ENCODE results near the gene DPEP2.

DNA sequence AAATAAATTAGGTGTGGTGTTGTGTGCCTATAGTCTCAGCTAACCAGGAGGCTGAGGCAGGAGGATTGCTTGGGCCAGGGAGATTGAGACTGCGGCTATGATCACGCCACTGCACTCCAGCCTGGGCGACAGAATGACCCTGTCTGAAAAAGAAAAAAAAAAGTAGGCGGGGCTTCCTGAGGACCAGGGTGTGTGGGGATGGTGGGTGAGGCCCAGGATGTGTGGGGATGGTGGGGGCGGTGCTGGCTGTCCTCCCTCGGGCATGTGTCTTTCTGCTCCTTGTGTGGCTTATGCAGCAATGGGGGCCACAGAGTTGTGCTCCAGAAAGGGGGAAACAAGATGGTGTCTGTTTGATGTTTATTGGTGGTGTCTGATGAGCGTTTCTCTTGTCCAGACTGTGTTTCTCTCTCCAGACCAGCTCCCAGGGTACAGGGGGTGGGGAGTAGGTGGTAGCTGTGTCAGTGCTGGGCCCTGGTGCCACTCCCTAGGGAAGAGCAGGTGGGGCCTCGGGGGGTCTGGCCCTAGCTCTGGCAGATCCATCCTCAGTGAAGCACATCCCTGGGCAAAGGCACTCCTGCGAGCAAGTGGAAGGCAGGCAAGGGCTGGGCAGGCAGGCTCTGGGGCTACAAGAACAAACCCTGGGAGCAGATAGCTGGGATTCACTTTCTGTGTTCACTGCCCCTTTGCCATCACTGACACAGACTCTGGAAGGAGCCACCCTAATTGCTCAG is 57.6 kb downstream of the DPEP2 start:
- TF ChIP-seq, protein P1, sequence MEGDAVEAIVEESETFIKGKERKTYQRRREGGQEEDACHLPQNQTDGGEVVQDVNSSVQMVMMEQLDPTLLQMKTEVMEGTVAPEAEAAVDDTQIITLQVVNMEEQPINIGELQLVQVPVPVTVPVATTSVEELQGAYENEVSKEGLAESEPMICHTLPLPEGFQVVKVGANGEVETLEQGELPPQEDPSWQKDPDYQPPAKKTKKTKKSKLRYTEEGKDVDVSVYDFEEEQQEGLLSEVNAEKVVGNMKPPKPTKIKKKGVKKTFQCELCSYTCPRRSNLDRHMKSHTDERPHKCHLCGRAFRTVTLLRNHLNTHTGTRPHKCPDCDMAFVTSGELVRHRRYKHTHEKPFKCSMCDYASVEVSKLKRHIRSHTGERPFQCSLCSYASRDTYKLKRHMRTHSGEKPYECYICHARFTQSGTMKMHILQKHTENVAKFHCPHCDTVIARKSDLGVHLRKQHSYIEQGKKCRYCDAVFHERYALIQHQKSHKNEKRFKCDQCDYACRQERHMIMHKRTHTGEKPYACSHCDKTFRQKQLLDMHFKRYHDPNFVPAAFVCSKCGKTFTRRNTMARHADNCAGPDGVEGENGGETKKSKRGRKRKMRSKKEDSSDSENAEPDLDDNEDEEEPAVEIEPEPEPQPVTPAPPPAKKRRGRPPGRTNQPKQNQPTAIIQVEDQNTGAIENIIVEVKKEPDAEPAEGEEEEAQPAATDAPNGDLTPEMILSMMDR (conservative IDR thresholded peaks at IDR 0.05; ENCODE audit: low read depth in 2 of 2), result no peak
- no peak for TF ChIP-seq NANOG (IDR thresholded peaks at IDR 0.05; ENCODE audit: borderline replicate concordance)
- no peak for TF ChIP-seq EZH2 (IDR thresholded peaks at IDR 0.05; ENCODE audit: low read depth, unreplicated experiment)
- TF ChIP-seq POLR2AphosphoS5 (IDR thresholded peaks at IDR 0.05; ENCODE audit: low read depth), result no peak
- TF ChIP-seq, protein P2, sequence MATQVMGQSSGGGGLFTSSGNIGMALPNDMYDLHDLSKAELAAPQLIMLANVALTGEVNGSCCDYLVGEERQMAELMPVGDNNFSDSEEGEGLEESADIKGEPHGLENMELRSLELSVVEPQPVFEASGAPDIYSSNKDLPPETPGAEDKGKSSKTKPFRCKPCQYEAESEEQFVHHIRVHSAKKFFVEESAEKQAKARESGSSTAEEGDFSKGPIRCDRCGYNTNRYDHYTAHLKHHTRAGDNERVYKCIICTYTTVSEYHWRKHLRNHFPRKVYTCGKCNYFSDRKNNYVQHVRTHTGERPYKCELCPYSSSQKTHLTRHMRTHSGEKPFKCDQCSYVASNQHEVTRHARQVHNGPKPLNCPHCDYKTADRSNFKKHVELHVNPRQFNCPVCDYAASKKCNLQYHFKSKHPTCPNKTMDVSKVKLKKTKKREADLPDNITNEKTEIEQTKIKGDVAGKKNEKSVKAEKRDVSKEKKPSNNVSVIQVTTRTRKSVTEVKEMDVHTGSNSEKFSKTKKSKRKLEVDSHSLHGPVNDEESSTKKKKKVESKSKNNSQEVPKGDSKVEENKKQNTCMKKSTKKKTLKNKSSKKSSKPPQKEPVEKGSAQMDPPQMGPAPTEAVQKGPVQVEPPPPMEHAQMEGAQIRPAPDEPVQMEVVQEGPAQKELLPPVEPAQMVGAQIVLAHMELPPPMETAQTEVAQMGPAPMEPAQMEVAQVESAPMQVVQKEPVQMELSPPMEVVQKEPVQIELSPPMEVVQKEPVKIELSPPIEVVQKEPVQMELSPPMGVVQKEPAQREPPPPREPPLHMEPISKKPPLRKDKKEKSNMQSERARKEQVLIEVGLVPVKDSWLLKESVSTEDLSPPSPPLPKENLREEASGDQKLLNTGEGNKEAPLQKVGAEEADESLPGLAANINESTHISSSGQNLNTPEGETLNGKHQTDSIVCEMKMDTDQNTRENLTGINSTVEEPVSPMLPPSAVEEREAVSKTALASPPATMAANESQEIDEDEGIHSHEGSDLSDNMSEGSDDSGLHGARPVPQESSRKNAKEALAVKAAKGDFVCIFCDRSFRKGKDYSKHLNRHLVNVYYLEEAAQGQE (IDR thresholded peaks at IDR 0.05; ENCODE audit: unreplicated experiment), result no peak
- TF ChIP-seq EZH2phosphoT487 (IDR thresholded peaks at IDR 0.05; ENCODE audit: unreplicated experiment), result no peak
- TF ChIP-seq, protein P3, sequence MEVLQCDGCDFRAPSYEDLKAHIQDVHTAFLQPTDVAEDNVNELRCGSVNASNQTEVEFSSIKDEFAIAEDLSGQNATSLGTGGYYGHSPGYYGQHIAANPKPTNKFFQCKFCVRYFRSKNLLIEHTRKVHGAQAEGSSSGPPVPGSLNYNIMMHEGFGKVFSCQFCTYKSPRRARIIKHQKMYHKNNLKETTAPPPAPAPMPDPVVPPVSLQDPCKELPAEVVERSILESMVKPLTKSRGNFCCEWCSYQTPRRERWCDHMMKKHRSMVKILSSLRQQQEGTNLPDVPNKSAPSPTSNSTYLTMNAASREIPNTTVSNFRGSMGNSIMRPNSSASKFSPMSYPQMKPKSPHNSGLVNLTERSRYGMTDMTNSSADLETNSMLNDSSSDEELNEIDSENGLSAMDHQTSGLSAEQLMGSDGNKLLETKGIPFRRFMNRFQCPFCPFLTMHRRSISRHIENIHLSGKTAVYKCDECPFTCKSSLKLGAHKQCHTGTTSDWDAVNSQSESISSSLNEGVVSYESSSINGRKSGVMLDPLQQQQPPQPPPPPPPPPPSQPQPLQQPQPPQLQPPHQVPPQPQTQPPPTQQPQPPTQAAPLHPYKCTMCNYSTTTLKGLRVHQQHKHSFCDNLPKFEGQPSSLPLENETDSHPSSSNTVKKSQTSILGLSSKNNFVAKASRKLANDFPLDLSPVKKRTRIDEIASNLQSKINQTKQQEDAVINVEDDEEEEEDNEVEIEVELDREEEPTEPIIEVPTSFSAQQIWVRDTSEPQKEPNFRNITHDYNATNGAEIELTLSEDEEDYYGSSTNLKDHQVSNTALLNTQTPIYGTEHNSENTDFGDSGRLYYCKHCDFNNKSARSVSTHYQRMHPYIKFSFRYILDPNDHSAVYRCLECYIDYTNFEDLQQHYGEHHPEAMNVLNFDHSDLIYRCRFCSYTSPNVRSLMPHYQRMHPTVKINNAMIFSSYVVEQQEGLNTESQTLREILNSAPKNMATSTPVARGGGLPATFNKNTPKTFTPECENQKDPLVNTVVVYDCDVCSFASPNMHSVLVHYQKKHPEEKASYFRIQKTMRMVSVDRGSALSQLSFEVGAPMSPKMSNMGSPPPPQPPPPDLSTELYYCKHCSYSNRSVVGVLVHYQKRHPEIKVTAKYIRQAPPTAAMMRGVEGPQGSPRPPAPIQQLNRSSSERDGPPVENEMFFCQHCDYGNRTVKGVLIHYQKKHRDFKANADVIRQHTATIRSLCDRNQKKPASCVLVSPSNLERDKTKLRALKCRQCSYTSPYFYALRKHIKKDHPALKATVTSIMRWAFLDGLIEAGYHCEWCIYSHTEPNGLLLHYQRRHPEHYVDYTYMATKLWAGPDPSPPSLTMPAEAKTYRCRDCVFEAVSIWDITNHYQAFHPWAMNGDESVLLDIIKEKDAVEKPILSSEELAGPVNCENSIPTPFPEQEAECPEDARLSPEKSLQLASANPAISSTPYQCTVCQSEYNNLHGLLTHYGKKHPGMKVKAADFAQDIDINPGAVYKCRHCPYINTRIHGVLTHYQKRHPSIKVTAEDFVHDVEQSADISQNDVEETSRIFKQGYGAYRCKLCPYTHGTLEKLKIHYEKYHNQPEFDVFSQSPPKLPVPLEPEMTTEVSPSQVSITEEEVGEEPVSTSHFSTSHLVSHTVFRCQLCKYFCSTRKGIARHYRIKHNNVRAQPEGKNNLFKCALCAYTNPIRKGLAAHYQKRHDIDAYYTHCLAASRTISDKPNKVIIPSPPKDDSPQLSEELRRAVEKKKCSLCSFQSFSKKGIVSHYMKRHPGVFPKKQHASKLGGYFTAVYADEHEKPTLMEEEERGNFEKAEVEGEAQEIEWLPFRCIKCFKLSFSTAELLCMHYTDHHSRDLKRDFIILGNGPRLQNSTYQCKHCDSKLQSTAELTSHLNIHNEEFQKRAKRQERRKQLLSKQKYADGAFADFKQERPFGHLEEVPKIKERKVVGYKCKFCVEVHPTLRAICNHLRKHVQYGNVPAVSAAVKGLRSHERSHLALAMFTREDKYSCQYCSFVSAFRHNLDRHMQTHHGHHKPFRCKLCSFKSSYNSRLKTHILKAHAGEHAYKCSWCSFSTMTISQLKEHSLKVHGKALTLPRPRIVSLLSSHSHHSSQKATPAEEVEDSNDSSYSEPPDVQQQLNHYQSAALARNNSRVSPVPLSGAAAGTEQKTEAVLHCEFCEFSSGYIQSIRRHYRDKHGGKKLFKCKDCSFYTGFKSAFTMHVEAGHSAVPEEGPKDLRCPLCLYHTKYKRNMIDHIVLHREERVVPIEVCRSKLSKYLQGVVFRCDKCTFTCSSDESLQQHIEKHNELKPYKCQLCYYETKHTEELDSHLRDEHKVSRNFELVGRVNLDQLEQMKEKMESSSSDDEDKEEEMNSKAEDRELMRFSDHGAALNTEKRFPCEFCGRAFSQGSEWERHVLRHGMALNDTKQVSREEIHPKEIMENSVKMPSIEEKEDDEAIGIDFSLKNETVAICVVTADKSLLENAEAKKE (CRISPR knock-in tag; IDR thresholded peaks at IDR 0.05), result no peak
- no peak for TF ChIP-seq CREB1 (CRISPR knock-in tag; IDR thresholded peaks at IDR 0.05; ENCODE audit: low read depth)
- no peak for TF ChIP-seq ZNF114 (CRISPR knock-in tag; IDR thresholded peaks at IDR 0.05)
- TF ChIP-seq, protein P4, sequence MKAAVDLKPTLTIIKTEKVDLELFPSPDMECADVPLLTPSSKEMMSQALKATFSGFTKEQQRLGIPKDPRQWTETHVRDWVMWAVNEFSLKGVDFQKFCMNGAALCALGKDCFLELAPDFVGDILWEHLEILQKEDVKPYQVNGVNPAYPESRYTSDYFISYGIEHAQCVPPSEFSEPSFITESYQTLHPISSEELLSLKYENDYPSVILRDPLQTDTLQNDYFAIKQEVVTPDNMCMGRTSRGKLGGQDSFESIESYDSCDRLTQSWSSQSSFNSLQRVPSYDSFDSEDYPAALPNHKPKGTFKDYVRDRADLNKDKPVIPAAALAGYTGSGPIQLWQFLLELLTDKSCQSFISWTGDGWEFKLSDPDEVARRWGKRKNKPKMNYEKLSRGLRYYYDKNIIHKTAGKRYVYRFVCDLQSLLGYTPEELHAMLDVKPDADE (IDR thresholded peaks at IDR 0.05), result no peak

Data from GM23338 (cell line).